GM12878 (cell line): ENCODE data around the gene NQO1. TPM values are rescaled to one million over a fixed set of nuclear protein-coding genes. Genes with fewer than 3 reads are reported as not detected.
A peak's percentile ranks its signal among the peaks of the same experiment; 100 is the strongest.

Source experiments
- BHLHE40 ChIP-seq, 2 experiments: fragments of 450-650 bp in 1 of 2; IDR thresholded peaks; 2 replicates each; pipeline ENCODE4 v1.6.1; 2011 to 2017; ENCODE audit warnings: low read depth in 2 of 2, borderline replicate concordance in 1 of 2, improper control_type of control experiment in 1 of 2, low read length in 1 of 2, mild to moderate bottlenecking in 1 of 2
- HCFC1 ChIP-seq: fragments of 150-350 bp; IDR thresholded peaks from 2 replicates; pipeline ENCODE4 v1.6.1; 2014; ENCODE audit warnings: low read length
- HDGF ChIP-seq: fragments of 450-650 bp; IDR thresholded peaks from 2 replicates; pipeline ENCODE4 v1.6.1; 2016; ENCODE audit warnings: antibody characterized with exemption
- KLF5 ChIP-seq: fragments of 450-650 bp; IDR thresholded peaks from 2 replicates; pipeline ENCODE4 v1.6.1; 2014; ENCODE audit warnings: mild to moderate bottlenecking; ENCODE audit not compliant: partially characterized antibody
- NR2C1 ChIP-seq: fragments of 450-650 bp; IDR thresholded peaks from 2 replicates; pipeline ENCODE4 v1.6.1; 2017; ENCODE audit warnings: antibody characterized with exemption, mild to moderate bottlenecking, moderate library complexity
- POLR2AphosphoS5 ChIP-seq: IDR thresholded peaks from 2 replicates; pipeline ENCODE4 v1.6.1; 2011; ENCODE audit warnings: mild to moderate bottlenecking, low read length, inconsistent platforms
- RAD51 ChIP-seq: fragments of 450-650 bp; IDR thresholded peaks from 2 replicates; pipeline ENCODE4 v1.6.1; 2016; ENCODE audit warnings: moderate library complexity, mild to moderate bottlenecking, inconsistent platforms
- SMAD5 ChIP-seq: IDR thresholded peaks from 2 replicates; pipeline ENCODE4 v1.6.1; 2016; ENCODE audit warnings: antibody characterized with exemption, low read depth
- SMARCA5 ChIP-seq: fragments of 450-650 bp; IDR thresholded peaks from 2 replicates; pipeline ENCODE4 v1.6.1; 2017; ENCODE audit warnings: mild to moderate bottlenecking
- STAT1 ChIP-seq: fragments of 450-650 bp; conservative IDR thresholded peaks from 2 replicates; pipeline ENCODE4 v1.6.1; 2014; ENCODE audit warnings: antibody characterized with exemption, mild to moderate bottlenecking
- YY1 ChIP-seq: IDR thresholded peaks from 2 replicates; pipeline ENCODE4 v1.6.1; 2011; ENCODE audit warnings: low read depth, mild to moderate bottlenecking, low read length
- polyA plus RNA-seq, 11 experiments: library from polyadenylated mRNA; depleted of rRNA in 4 of 11; unstranded in 6 of 11; stranded (reverse) in 5 of 11; fragments of >200 nt; fragmentation: Nextera tagmentation in 4 of 11; fragmentation: Illumina TruSeq in 1 of 11; extraction: Ambion mirVana in 4 of 11; extraction: Trizol in 1 of 11; gene quantifications; 1 replicate in 1 of 11; 2 replicates in 10 of 11; pipeline versions ENCODE4 v1.2.1 to v1.2.3, GENCODE V29; 2011 to 2016; ENCODE audit warnings: inconsistent platforms in 2 of 11, missing spikeins in 2 of 11, low read depth in 1 of 11
- total RNA-seq, 4 experiments: library from RNA; depleted of rRNA in 3 of 4; stranded (reverse); fragments of >200 nt in 3 of 4; fragmentation: Illumina TruSeq in 1 of 4; extraction: Trizol in 1 of 4; gene quantifications; 2 replicates each; pipeline versions ENCODE4 v1.2.1 to v1.2.3, GENCODE V29; 2013 to 2021
- TF ChIP-seq, protein P1 (sequence below): IDR thresholded peaks from 2 replicates; pipeline ENCODE4 v1.6.1; 2012; ENCODE audit warnings: low read depth, low read length, improper control_type of control experiment
- TF ChIP-seq, protein P2 (sequence below): fragments of 450-650 bp; conservative IDR thresholded peaks from 2 replicates; pipeline ENCODE4 v1.6.1; 2017; ENCODE audit warnings: mild to moderate bottlenecking, moderate library complexity
- TF ChIP-seq, protein P3 (sequence below): fragments of 450-650 bp; IDR thresholded peaks from 2 replicates; pipeline ENCODE4 v1.6.1; 2014; ENCODE audit warnings: mild to moderate bottlenecking

Gene NQO1
- total and polyA plus RNA-seq, 10 of the 15 experiments (the other 5 are each of a cell fraction or from before 2014, with no cell fraction given) = 24.6 to 84.9 (median 34.6) TPM

DNA sequence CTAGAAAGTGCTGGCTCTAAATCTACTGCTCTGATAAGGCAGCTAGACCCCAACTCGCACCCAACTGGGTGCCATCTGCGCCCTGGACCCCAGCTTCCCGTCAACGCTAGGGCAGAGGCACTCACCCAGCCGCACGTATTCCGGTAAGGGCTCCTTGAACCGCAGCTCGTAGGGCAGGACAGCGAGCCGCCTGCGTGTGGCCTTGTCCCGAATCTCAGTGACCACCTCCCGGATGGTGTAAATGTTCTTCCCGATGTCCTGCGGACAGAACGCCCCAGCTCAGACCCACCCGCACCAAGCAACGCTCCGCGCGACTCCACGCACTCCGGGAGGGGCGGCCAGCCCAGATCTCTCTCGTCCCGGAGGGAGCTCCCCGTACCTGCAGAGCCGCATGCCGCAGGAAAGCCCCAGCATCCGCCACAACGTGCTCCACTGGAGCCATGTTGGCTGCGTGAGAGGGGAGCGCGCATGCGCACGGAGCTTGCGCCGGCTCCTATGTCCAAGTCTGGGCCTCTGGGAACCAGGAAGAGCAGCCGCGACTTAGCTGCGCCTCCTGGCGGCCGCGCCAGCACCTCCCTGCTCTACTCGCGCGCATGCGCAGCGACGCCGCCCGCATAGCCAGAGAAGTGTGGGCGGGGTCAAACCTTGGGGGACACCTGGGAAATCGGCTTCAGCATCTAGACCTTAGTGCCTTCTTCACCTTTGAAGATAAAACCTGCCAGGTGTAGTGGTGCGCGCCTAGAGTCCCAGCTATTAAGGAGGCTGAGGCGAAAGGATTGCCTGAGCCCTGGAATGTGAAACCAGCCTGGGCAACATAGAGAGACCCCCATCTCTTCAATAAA lies 28.3 kb upstream of the NQO1 start, which contains the start of gene NOB1 (continued):
- TF ChIP-seq, protein P1, sequence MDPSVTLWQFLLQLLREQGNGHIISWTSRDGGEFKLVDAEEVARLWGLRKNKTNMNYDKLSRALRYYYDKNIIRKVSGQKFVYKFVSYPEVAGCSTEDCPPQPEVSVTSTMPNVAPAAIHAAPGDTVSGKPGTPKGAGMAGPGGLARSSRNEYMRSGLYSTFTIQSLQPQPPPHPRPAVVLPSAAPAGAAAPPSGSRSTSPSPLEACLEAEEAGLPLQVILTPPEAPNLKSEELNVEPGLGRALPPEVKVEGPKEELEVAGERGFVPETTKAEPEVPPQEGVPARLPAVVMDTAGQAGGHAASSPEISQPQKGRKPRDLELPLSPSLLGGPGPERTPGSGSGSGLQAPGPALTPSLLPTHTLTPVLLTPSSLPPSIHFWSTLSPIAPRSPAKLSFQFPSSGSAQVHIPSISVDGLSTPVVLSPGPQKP = no peak
- TF ChIP-seq HCFC1 (peak; percentile 51; the same call in 1 of the 2 replicates), BHLHE40 (IDR thresholded peaks at IDR 0.05; ENCODE audit: borderline replicate concordance in 1 of 2, low read depth in 2 of 2, low read length in 1 of 2) (peak; percentile 69 to 76; a peak in 3 of 4 replicates), KLF5 (peak; percentile 68), STAT1 (peak; percentile 63; the same call in 1 of the 2 replicates), POLR2AphosphoS5 (peak; percentile 96), SMAD5 (peak; percentile 93), NR2C1 (peak; percentile 31; the same call in 1 of the 2 replicates), YY1 (peak; percentile 97), RAD51 (no peak), HDGF (peak; percentile 80), SMARCA5 (peak; percentile 92; the same call in 1 of the 2 replicates)
- TF ChIP-seq, protein P2, sequence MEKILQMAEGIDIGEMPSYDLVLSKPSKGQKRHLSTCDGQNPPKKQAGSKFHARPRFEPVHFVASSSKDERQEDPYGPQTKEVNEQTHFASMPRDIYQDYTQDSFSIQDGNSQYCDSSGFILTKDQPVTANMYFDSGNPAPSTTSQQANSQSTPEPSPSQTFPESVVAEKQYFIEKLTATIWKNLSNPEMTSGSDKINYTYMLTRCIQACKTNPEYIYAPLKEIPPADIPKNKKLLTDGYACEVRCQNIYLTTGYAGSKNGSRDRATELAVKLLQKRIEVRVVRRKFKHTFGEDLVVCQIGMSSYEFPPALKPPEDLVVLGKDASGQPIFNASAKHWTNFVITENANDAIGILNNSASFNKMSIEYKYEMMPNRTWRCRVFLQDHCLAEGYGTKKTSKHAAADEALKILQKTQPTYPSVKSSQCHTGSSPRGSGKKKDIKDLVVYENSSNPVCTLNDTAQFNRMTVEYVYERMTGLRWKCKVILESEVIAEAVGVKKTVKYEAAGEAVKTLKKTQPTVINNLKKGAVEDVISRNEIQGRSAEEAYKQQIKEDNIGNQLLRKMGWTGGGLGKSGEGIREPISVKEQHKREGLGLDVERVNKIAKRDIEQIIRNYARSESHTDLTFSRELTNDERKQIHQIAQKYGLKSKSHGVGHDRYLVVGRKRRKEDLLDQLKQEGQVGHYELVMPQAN = peak; percentile 89
- TF ChIP-seq, protein P3, sequence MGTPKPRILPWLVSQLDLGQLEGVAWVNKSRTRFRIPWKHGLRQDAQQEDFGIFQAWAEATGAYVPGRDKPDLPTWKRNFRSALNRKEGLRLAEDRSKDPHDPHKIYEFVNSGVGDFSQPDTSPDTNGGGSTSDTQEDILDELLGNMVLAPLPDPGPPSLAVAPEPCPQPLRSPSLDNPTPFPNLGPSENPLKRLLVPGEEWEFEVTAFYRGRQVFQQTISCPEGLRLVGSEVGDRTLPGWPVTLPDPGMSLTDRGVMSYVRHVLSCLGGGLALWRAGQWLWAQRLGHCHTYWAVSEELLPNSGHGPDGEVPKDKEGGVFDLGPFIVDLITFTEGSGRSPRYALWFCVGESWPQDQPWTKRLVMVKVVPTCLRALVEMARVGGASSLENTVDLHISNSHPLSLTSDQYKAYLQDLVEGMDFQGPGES = peak; percentile 50; the same call in 1 of the 2 replicates
